Neural progenitor cell (in vitro differentiated cells): Measurements from ENCODE around the gene LGI4.

Experiments
- EZH2 ChIP-seq: fragments of 200-600 bp; sonication (generic); IDR thresholded peaks from 2 replicates; pipeline ENCODE4 v1.6.1; 2017; ENCODE audit warnings: antibody characterized with exemption, mild to moderate bottlenecking, moderate library complexity
- EZH2phosphoT487 ChIP-seq: fragments of 200-600 bp; sonication (generic); IDR thresholded peaks from 2 replicates; pipeline ENCODE4 v1.6.1; 2017; ENCODE audit warnings: antibody characterized with exemption
- TF ChIP-seq, protein P1 (sequence below): fragments of 200-600 bp; sonication (generic); IDR thresholded peaks from 2 replicates; pipeline ENCODE4 v1.5.1; 2017; ENCODE audit warnings: antibody characterized with exemption, mild to moderate bottlenecking

DNA sequence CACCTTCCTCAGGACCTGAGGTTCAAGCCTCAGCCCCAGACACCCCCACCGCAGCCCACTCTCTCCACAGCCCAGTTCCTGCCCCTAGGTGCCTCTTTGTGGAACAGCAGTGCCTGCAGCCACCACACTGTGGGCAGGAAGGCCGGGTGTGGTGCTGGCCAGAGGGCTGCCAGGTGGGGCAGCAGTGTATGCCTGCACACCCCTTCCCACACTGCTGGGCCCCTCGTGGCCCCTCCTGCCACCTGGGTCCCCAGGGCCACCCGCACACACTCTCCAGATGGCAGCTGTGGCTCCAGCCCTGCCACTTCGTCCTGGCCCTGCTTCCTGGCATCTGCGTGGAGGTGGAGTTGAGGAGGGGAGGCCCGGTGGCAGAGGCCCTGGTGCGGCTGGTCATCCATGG lies 58.2 kb downstream of the LGI4 start:
- TF ChIP-seq, protein P1, sequence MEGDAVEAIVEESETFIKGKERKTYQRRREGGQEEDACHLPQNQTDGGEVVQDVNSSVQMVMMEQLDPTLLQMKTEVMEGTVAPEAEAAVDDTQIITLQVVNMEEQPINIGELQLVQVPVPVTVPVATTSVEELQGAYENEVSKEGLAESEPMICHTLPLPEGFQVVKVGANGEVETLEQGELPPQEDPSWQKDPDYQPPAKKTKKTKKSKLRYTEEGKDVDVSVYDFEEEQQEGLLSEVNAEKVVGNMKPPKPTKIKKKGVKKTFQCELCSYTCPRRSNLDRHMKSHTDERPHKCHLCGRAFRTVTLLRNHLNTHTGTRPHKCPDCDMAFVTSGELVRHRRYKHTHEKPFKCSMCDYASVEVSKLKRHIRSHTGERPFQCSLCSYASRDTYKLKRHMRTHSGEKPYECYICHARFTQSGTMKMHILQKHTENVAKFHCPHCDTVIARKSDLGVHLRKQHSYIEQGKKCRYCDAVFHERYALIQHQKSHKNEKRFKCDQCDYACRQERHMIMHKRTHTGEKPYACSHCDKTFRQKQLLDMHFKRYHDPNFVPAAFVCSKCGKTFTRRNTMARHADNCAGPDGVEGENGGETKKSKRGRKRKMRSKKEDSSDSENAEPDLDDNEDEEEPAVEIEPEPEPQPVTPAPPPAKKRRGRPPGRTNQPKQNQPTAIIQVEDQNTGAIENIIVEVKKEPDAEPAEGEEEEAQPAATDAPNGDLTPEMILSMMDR = no peak
- TF ChIP-seq EZH2phosphoT487 (no peak), EZH2 (no peak)
